Spleen (tissue), 7 donors: Measurements from ENCODE around the gene HSDL1.

Experiments
- POLR2AphosphoS5 ChIP-seq, 3 donors: sonication (generic); formaldehyde crosslinking; IDR thresholded peaks; one replicate each; pipeline ENCODE4 v1.5.1; 2017; ENCODE audit warnings: antibody characterized with exemption in 3 of 3
- TF ChIP-seq, protein P1 (sequence below), 11 experiments: fragments of 200-600 bp in 7 of 11; fragments of 450-650 bp in 4 of 11; sonication (generic) in 4 of 11; IDR thresholded peaks in 8 of 11; conservative IDR thresholded peaks in 3 of 11; 1 replicate in 7 of 11; 2 replicates in 4 of 11; pipeline versions ENCODE4 v1.4.0 to v1.8.0; 2016 to 2021; ENCODE audit warnings: antibody characterized with exemption in 11 of 11, inconsistent platforms in 4 of 11, mild to moderate bottlenecking in 1 of 11
- donor health status: DM: no; HTN: no; CAD: no; lungs with moderate emphysema.
- donor health status: DM: no; HTN: no; CAD: no.
- donor health status: DM: no; HTN: no; CAD: no.

GRCh38 chr16:84155226-84155625, 10.2 kb upstream of the HSDL1 start:
- TF ChIP-seq, protein P1, sequence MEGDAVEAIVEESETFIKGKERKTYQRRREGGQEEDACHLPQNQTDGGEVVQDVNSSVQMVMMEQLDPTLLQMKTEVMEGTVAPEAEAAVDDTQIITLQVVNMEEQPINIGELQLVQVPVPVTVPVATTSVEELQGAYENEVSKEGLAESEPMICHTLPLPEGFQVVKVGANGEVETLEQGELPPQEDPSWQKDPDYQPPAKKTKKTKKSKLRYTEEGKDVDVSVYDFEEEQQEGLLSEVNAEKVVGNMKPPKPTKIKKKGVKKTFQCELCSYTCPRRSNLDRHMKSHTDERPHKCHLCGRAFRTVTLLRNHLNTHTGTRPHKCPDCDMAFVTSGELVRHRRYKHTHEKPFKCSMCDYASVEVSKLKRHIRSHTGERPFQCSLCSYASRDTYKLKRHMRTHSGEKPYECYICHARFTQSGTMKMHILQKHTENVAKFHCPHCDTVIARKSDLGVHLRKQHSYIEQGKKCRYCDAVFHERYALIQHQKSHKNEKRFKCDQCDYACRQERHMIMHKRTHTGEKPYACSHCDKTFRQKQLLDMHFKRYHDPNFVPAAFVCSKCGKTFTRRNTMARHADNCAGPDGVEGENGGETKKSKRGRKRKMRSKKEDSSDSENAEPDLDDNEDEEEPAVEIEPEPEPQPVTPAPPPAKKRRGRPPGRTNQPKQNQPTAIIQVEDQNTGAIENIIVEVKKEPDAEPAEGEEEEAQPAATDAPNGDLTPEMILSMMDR (IDR thresholded peaks at IDR 0.05 in 8 of 11, conservative IDR thresholded peaks at IDR 0.05 in 3 of 11) = no peak
- TF ChIP-seq POLR2AphosphoS5 (IDR thresholded peaks at IDR 0.05) = no peak
